Measurements from ENCODE around the gene GADL1.

Gene GADL1

DNA sequence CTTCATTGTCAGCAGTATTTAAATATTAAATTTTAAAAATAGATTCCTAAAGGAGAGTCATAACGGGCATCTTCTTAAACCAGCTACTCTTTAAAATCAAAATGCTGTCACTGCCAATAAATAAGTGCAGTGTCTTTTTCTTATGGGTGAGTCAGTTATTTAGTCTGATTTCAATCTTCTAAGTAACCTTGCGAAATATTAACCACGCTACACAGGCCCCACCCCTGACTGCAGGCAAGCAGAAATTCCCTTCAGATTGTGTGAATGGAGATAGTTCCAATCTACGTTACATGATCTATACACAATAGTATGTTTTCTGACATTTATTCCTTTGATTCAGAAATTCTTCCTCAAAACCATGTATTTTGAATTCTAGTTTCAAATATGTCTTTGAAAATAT lies 141.5 kb downstream of the GADL1 start:
- no peak for TF ChIP-seq EZH2phosphoT487 (conservative IDR thresholded peaks at IDR 0.05; ENCODE audit: low read length)
- TF ChIP-seq, protein P1, sequence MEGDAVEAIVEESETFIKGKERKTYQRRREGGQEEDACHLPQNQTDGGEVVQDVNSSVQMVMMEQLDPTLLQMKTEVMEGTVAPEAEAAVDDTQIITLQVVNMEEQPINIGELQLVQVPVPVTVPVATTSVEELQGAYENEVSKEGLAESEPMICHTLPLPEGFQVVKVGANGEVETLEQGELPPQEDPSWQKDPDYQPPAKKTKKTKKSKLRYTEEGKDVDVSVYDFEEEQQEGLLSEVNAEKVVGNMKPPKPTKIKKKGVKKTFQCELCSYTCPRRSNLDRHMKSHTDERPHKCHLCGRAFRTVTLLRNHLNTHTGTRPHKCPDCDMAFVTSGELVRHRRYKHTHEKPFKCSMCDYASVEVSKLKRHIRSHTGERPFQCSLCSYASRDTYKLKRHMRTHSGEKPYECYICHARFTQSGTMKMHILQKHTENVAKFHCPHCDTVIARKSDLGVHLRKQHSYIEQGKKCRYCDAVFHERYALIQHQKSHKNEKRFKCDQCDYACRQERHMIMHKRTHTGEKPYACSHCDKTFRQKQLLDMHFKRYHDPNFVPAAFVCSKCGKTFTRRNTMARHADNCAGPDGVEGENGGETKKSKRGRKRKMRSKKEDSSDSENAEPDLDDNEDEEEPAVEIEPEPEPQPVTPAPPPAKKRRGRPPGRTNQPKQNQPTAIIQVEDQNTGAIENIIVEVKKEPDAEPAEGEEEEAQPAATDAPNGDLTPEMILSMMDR (IDR thresholded peaks at IDR 0.05; ENCODE audit: insufficient read depth, low read length, poor library complexity, severe bottlenecking) = no peak
- H3K27me3 ChIP-seq (ENCODE audit: low read length) = no peaks in the 10 kb centered on the region
- H3K9ac ChIP-seq (ENCODE audit: low read length) = no peak overlapping the region
- H3K4me3 ChIP-seq (ENCODE audit: insufficient read depth, low read length, poor library complexity, severe bottlenecking) = no peak overlapping the region
- no peaks in the 10 kb centered on the region for H4K20me1 ChIP-seq (ENCODE audit: low read depth, low read length)
- H3K9me2 ChIP-seq (replicated peaks; ENCODE audit: insufficient read depth, low read length) = no peaks in the 10 kb centered on the region
- H3K4me2 ChIP-seq (ENCODE audit: low read depth, low read length, poor library complexity, severe bottlenecking) = no peak overlapping the region
- no peaks in the 10 kb centered on the region for H3K79me2 ChIP-seq (ENCODE audit: insufficient read depth, low read length)
- H3K36me3 ChIP-seq (ENCODE audit: low read length) = no peaks in the 10 kb centered on the region
- no peak overlapping the region for H2AFZ ChIP-seq (ENCODE audit: low read depth, low read length, severe bottlenecking)
- H3F3A ChIP-seq (ENCODE audit: insufficient read depth) = no peaks in the 10 kb centered on the region
- H3K27ac ChIP-seq (ENCODE audit: low read depth, low read length) = no peak overlapping the region
- no peaks in the 10 kb centered on the region for H3K9me3 ChIP-seq (ENCODE audit: insufficient read depth, low read length)

DNA sequence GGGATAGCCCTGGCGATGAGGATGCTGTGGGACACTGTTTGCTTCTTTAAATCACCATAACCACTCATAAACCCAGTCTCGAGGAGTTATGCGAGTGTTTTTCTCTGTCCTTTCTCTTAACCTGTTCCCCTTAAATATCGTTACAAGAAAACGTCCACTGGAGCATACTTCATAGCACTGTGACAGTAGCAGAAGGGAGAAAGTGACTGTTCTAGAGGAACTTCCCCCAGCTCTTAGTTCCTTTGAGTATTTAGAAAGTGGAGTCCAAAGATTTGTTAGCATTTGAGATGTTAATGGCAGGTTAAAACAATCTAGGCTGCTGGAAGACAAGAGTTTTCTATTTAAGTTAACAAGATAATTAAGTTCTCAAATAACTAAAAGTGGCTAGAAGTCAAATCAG lies 142.0 kb downstream of the GADL1 start:
- no peak overlapping the region for H2AFZ ChIP-seq (ENCODE audit: low read depth, low read length, severe bottlenecking)
- H3K4me2 ChIP-seq (ENCODE audit: low read depth, low read length, poor library complexity, severe bottlenecking) = no peak overlapping the region
- H3K79me2 ChIP-seq (ENCODE audit: insufficient read depth, low read length) = no peaks in the 10 kb centered on the region
- H4K20me1 ChIP-seq (ENCODE audit: low read depth, low read length) = no peaks in the 10 kb centered on the region
- no peaks in the 10 kb centered on the region for H3K27me3 ChIP-seq (ENCODE audit: low read length)
- H3K36me3 ChIP-seq (ENCODE audit: low read length) = no peaks in the 10 kb centered on the region
- TF ChIP-seq EZH2phosphoT487 (conservative IDR thresholded peaks at IDR 0.05; ENCODE audit: low read length) = no peak
- TF ChIP-seq, protein P1 (IDR thresholded peaks at IDR 0.05; ENCODE audit: insufficient read depth, low read length, poor library complexity, severe bottlenecking) = no peak
- H3K4me3 ChIP-seq (ENCODE audit: insufficient read depth, low read length, poor library complexity, severe bottlenecking) = no peak overlapping the region
- no peak overlapping the region for H3K9ac ChIP-seq (ENCODE audit: low read length)
- H3K9me3 ChIP-seq (ENCODE audit: insufficient read depth, low read length) = no peaks in the 10 kb centered on the region
- no peak overlapping the region for H3K27ac ChIP-seq (ENCODE audit: low read depth, low read length)
- no peaks in the 10 kb centered on the region for H3K9me2 ChIP-seq (replicated peaks; ENCODE audit: insufficient read depth, low read length)
- no peaks in the 10 kb centered on the region for H3F3A ChIP-seq (ENCODE audit: insufficient read depth)

DNA sequence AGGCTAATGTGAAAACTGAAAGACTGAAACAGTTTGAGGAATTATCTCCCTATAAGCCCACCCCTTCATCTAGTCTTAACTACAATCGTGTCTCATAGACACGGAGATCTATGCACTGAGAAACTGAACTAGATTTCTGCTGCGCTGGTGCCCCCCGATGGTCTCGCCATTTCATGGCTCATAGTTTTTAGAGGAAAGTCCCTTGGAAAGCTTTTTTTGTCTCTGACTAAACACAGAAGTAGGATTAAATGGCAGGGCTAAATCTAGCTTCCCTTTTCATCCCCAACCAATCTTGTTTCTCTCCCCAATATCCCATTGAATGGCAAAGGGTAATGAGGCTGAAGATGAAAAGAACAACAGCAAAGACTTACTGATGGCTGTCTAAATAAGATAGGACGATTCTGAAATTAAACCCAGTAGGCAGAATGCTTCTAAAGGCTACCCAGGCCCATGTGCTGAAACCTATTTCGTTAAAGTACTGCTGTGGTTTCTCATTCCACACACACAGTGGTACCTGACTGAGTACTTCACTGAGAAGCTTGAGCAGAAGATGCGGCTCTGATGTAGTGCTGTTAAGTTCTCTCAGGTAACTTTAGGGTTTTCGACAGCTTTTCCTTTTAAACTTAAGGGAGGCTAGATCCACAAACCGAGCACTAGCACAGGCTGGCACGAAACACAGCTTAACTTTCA lies 142.7 kb downstream of the GADL1 start:
- Histone ChIP-seq H3K4me2 (ENCODE audit: low read depth, low read length, poor library complexity, severe bottlenecking) (no peak overlapping the region), H3K9ac (ENCODE audit: low read length) (no peak overlapping the region), H2AFZ (ENCODE audit: low read depth, low read length, severe bottlenecking) (no peak overlapping the region), H3K79me2 (ENCODE audit: insufficient read depth, low read length) (no peaks in the 10 kb centered on the region), H4K20me1 (ENCODE audit: low read depth, low read length) (no peaks in the 10 kb centered on the region), H3K9me2 (replicated peaks; ENCODE audit: insufficient read depth, low read length) (no peaks in the 10 kb centered on the region), H3K27ac (ENCODE audit: low read depth, low read length) (no peak overlapping the region), H3K9me3 (ENCODE audit: insufficient read depth, low read length) (no peaks in the 10 kb centered on the region), H3K36me3 (ENCODE audit: low read length) (no peaks in the 10 kb centered on the region), H3F3A (ENCODE audit: insufficient read depth) (no peaks in the 10 kb centered on the region), H3K4me3 (ENCODE audit: insufficient read depth, low read length, poor library complexity, severe bottlenecking) (no peak overlapping the region), H3K27me3 (ENCODE audit: low read length) (no peaks in the 10 kb centered on the region)
- no peak for TF ChIP-seq EZH2phosphoT487 (conservative IDR thresholded peaks at IDR 0.05; ENCODE audit: low read length)
- TF ChIP-seq, protein P1 (IDR thresholded peaks at IDR 0.05; ENCODE audit: insufficient read depth, low read length, poor library complexity, severe bottlenecking) = peak; percentile 36
